Transverse colon (tissue), 4 donors: ENCODE measurements around the gene MPP1. TPM values are rescaled to one million over a fixed set of nuclear protein-coding genes. Genes with fewer than 3 reads are reported as not detected.
A peak's percentile ranks its signal among the peaks of the same experiment; 100 is the strongest.

ENCODE experiments used
- DNase-seq: peaks from one replicate; pipeline ENCODE4 v3.0.0-alpha.2; 2019
- H3K27ac ChIP-seq, 4 donors: fragments of 200-600 bp; sonication (generic); 2 replicates each; pipeline ENCODE4 v1.5.1; 2016 to 2018; ENCODE audit warnings: inconsistent platforms in 4 of 4
- H3K27me3 ChIP-seq: fragments of 200-600 bp; sonication (generic); 2 replicates; pipeline ENCODE4 v1.5.1; 2017; ENCODE audit warnings: inconsistent platforms
- H3K36me3 ChIP-seq, 4 donors: fragments of 200-600 bp; sonication (generic); 2 replicates each; pipeline ENCODE4 v1.5.1; 2017 to 2019; ENCODE audit warnings: inconsistent platforms in 4 of 4
- H3K4me1 ChIP-seq, 4 donors: fragments of 200-600 bp; sonication (generic); 2 replicates each; pipeline ENCODE4 v1.5.1; 2017 to 2020; ENCODE audit warnings: inconsistent platforms in 4 of 4
- H3K4me3 ChIP-seq, 4 donors: fragments of 200-600 bp; sonication (generic); 1 replicate in 1 of 4; 2 replicates in 3 of 4; pipeline versions ENCODE4 v1.5.1 to v1.6.1; 2017 to 2019; ENCODE audit warnings: inconsistent platforms in 4 of 4
- H3K9me3 ChIP-seq, 2 donors: fragments of 200-600 bp; sonication (generic); 2 replicates each; pipeline ENCODE4 v1.5.1; 2017 to 2019; ENCODE audit warnings: inconsistent platforms in 2 of 2
- EP300 ChIP-seq: sonication (generic); formaldehyde crosslinking; IDR thresholded peaks from one replicate; pipeline ENCODE4 v1.6.1; 2017; ENCODE audit warnings: antibody characterized with exemption, low read depth
- POLR2A ChIP-seq: fragments of 450-650 bp; IDR thresholded peaks from one replicate; pipeline ENCODE4 v1.6.1; 2016; ENCODE audit warnings: antibody characterized with exemption, mild to moderate bottlenecking, moderate library complexity
- POLR2AphosphoS5 ChIP-seq, 3 donors: sonication (generic); formaldehyde crosslinking; IDR thresholded peaks; one replicate each; pipeline ENCODE4 v1.6.1; 2016; ENCODE audit warnings: antibody characterized with exemption in 3 of 3
- WGBS, 2 donors: methylation state at CpG; one replicate each; pipeline ENCODE4 v1.1.5; 2018; ENCODE audit warnings: low coverage in 1 of 2; 5-methylcytosine and 5-hydroxymethylcytosine counted together
- in situ Hi-C, 4 donors: fragments of 200-750 bp; cut with MboI; loops; one replicate each; pipeline versions ENCODE4 v1.15.0 to v1.15.1; 2017; ENCODE audit warnings: low sequenced_read_pairs in 3 of 4, low pct_ligation_motif_present in 1 of 4, low pct_unique_long_range_greater_than_20kb in 1 of 4
- intact Hi-C: fragments of 100-400 bp; cut with DNase I; formaldehyde crosslinking; loops from one replicate; pipeline ENCODE4 v1.15.1; 2023; ENCODE audit warnings: low total_unique reads
- total RNA-seq, 4 donors: library from RNA; depleted of rRNA; stranded (reverse); fragments of >200 nt; gene quantifications; one replicate each; pipeline ENCODE4 v1.1.0, GENCODE V29; 2016
- TF ChIP-seq, protein P1 (sequence below), 5 experiments: fragments of 200-600 bp in 3 of 5; fragments of 450-650 bp in 2 of 5; sonication (generic) in 3 of 5; IDR thresholded peaks; 1 replicate in 2 of 5; 2 replicates in 3 of 5; pipeline ENCODE4 v1.5.1; 2016 to 2017; ENCODE audit warnings: antibody characterized with exemption in 5 of 5, inconsistent platforms in 3 of 5, mild to moderate bottlenecking in 2 of 5, moderate library complexity in 1 of 5

MPP1 gene
- total RNA-seq, result 10 to 100 TPM; 28.7 to 44.1 (median 32.8) TPM

- H3K27ac ChIP-seq, result peak within 1 kb of the TSS; percentile 72 to 89 (median 86)
- H3K9me3 ChIP-seq, result no peaks in the 10 kb centered on the region
- peak within 1 kb of the TSS; percentile 28 to 81 (median 62) for H3K4me3 ChIP-seq
- DNase-seq, result peak; percentile 84
- no peaks in the 10 kb centered on the region for H3K36me3 ChIP-seq
- in situ Hi-C loops, result no loop called here
- intact Hi-C loops, result no loop called here
- H3K4me1 ChIP-seq, result peaks cover 3 to 34% (median 11%) of the 10 kb centered on the region in 4 donors
- TF ChIP-seq, protein P1, sequence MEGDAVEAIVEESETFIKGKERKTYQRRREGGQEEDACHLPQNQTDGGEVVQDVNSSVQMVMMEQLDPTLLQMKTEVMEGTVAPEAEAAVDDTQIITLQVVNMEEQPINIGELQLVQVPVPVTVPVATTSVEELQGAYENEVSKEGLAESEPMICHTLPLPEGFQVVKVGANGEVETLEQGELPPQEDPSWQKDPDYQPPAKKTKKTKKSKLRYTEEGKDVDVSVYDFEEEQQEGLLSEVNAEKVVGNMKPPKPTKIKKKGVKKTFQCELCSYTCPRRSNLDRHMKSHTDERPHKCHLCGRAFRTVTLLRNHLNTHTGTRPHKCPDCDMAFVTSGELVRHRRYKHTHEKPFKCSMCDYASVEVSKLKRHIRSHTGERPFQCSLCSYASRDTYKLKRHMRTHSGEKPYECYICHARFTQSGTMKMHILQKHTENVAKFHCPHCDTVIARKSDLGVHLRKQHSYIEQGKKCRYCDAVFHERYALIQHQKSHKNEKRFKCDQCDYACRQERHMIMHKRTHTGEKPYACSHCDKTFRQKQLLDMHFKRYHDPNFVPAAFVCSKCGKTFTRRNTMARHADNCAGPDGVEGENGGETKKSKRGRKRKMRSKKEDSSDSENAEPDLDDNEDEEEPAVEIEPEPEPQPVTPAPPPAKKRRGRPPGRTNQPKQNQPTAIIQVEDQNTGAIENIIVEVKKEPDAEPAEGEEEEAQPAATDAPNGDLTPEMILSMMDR (IDR thresholded peaks at IDR 0.05), result no peak
- TF ChIP-seq POLR2AphosphoS5 (IDR thresholded peaks at IDR 0.05) (peak; percentile 34 to 55 (median 42)), EP300 (no peak), POLR2A (peak; percentile 52)
- no peaks in the 10 kb centered on the region for H3K27me3 ChIP-seq
- WGBS, 2 donors, result 36% methylated on average over 54 of the region's 65 CpGs; no CpG with 5 or more reads in 1 of the 2 donors
Observed at GRCh38 chrX:154804957-154805695, at the start of gene MPP1. Gene MPP1 (minus strand): TSS chrX:154805485. CDS start chrX:154805373, 112 bp downstream.

GRCh38 chrX:154850957-154851611 is 45.8 kb upstream of the MPP1 start:
- DNase-seq, result no peak
- intact Hi-C loops, result no loop called here
- Histone ChIP-seq H3K9me3 (no peaks in the 10 kb centered on the region), H3K4me3 (no peak overlapping the region), H3K27me3 (no peaks in the 10 kb centered on the region), H3K4me1 (no peaks in the 10 kb centered on the region), H3K36me3 (no peaks in the 10 kb centered on the region), H3K27ac (no peak overlapping the region)
- TF ChIP-seq POLR2AphosphoS5 (IDR thresholded peaks at IDR 0.05) (no peak), POLR2A (no peak), EP300 (no peak)
- TF ChIP-seq, protein P1 (IDR thresholded peaks at IDR 0.05), result no peak
- WGBS, 2 donors, result 83% methylated on average over 1 of the region's 1 CpG; no CpG with 5 or more reads in 1 of the 2 donors
- in situ Hi-C loops, result no loop called here

GRCh38 chrX:154840856-154841255 is 35.6 kb upstream of the MPP1 start:
- Histone ChIP-seq H3K27ac (no peak overlapping the region), H3K27me3 (no peaks in the 10 kb centered on the region), H3K9me3 (no peaks in the 10 kb centered on the region), H3K36me3 (no peaks in the 10 kb centered on the region), H3K4me3 (no peak overlapping the region), H3K4me1 (no peaks in the 10 kb centered on the region)
- WGBS, 2 donors, result 80 to 95% methylated on average over 2 of the region's 2 CpGs
- DNase-seq, result no peak
- TF ChIP-seq, protein P1 (IDR thresholded peaks at IDR 0.05), result peak; percentile 20 to 54 (median 43)
- no peak for TF ChIP-seq EP300
- intact Hi-C loops, result no loop called here
- in situ Hi-C loops, result loop anchor here in 2 of 4 donors (25.0 kb wide), 2 partner anchors 104 to 254 kb away; partner anchors contain the start of gene CTAG1A (in 2 of the 2)

- H3K9me3 ChIP-seq, result no peaks in the 10 kb centered on the region
- H3K27me3 ChIP-seq, result no peaks in the 10 kb centered on the region
- DNase-seq, result no peak
- in situ Hi-C loops, result loop anchor here in 2 of 4 donors (25.0 kb wide), 2 partner anchors 99 to 249 kb away; partner anchors contain the start of gene CTAG1A (in 2 of the 2)
- H3K4me1 ChIP-seq, result no peaks in the 10 kb centered on the region
- no peak overlapping the region for H3K27ac ChIP-seq
- intact Hi-C loops, result no loop called here
- no peak overlapping the region for H3K4me3 ChIP-seq
- 69 to 100% methylated on average over 1 of the region's 1 CpG for WGBS, 2 donors
- no peak for TF ChIP-seq POLR2A
- H3K36me3 ChIP-seq, result no peaks in the 10 kb centered on the region
Observed at GRCh38 chrX:154836163-154836562, 30.9 kb upstream of the MPP1 start.
